Neural cell (in vitro differentiated cells): ENCODE results near the gene FOXC2. TPM values are rescaled to one million over a fixed set of nuclear protein-coding genes. Genes with fewer than 3 reads are reported as not detected.

Experiments used
- H2AFZ ChIP-seq: fragments of 200-600, 300-800 bp; sonication (generic), shearing (Covaris generic); 2 replicates; pipeline ENCODE4 v1.6.0; 2014; ENCODE audit warnings: low read depth, mild to moderate bottlenecking, antibody characterized with exemption, low read length, moderate library complexity
- H3F3A ChIP-seq: fragments of 200-600 bp; shearing (Covaris generic); 2 replicates; pipeline ENCODE4 v1.6.1; 2016; ENCODE audit warnings: mild to moderate bottlenecking, moderate library complexity, mixed read lengths, antibody characterized with exemption, low read length; ENCODE audit not compliant: insufficient read depth, poor library complexity, severe bottlenecking
- H3K27ac ChIP-seq: fragments of 200-600, 300-800 bp; sonication (generic), shearing (Covaris generic); 2 replicates; pipeline ENCODE4 v1.5.1; 2014; ENCODE audit warnings: mild to moderate bottlenecking, low read length, moderate library complexity
- H3K27me3 ChIP-seq: fragments of 300-800, 200-600 bp; sonication (generic), shearing (Covaris generic); 2 replicates; pipeline ENCODE4 v1.6.0; 2014; ENCODE audit warnings: mild to moderate bottlenecking, low read depth, low read length, moderate library complexity; ENCODE audit not compliant: insufficient read depth
- H3K36me3 ChIP-seq: fragments of 300-800, 200-600 bp; sonication (generic), shearing (Covaris generic); 2 replicates; pipeline ENCODE4 v1.5.1; 2014; ENCODE audit warnings: mild to moderate bottlenecking, antibody characterized with exemption, low read length, moderate library complexity; ENCODE audit not compliant: insufficient read depth
- H3K4me2 ChIP-seq: fragments of 300-800, 200-600 bp; sonication (generic), shearing (Covaris generic); 2 replicates; pipeline ENCODE4 v1.6.0; 2014; ENCODE audit warnings: mild to moderate bottlenecking, low read length
- H3K4me3 ChIP-seq: fragments of 300-800, 200-600 bp; sonication (generic), shearing (Covaris generic); 2 replicates; pipeline ENCODE4 v1.5.1; 2014; ENCODE audit warnings: mild to moderate bottlenecking, low read length, moderate library complexity
- H3K79me2 ChIP-seq: fragments of 200-600 bp; shearing (Covaris generic); replicated peaks from 2 replicates; pipeline ENCODE4 v1.6.0; 2014; ENCODE audit warnings: mild to moderate bottlenecking, low read length, moderate library complexity; ENCODE audit not compliant: insufficient read depth
- H3K9ac ChIP-seq: fragments of 300-800, 200-600 bp; sonication (generic), shearing (Covaris generic); 2 replicates; pipeline ENCODE4 v1.6.1; 2016; ENCODE audit warnings: mild to moderate bottlenecking, low read length, mixed read lengths
- H3K9me2 ChIP-seq: fragments of 200-600 bp; shearing (Covaris generic); 2 replicates; pipeline ENCODE4 v1.6.1; 2016; ENCODE audit warnings: mild to moderate bottlenecking, low read length, mixed read lengths; ENCODE audit not compliant: insufficient read depth
- H3K9me3 ChIP-seq: fragments of 200-600, 300-800 bp; sonication (generic), shearing (Covaris generic); 2 replicates; pipeline ENCODE4 v1.6.1; 2016; ENCODE audit warnings: mild to moderate bottlenecking, mixed run types, low read length, moderate library complexity, mixed read lengths
- H4K20me1 ChIP-seq: fragments of 200-600 bp; shearing (Covaris generic); 2 replicates; pipeline ENCODE4 v1.6.1; 2016; ENCODE audit warnings: mild to moderate bottlenecking, mixed run types; ENCODE audit not compliant: insufficient read depth
- EP300 ChIP-seq: fragments of 450-650 bp; conservative IDR thresholded peaks from 2 replicates; pipeline ENCODE4 v1.6.1; 2014; ENCODE audit warnings: antibody characterized with exemption, mild to moderate bottlenecking, moderate library complexity; ENCODE audit not compliant: poor library complexity, severe bottlenecking
- EZH2 ChIP-seq: fragments of 200-600, 300-800 bp; shearing (Covaris generic), sonication (generic); IDR thresholded peaks from 2 replicates; pipeline ENCODE4 v1.6.1; 2014; ENCODE audit warnings: antibody characterized with exemption, low read length, borderline replicate concordance, mild to moderate bottlenecking; ENCODE audit not compliant: insufficient read depth, poor library complexity, severe bottlenecking
- MXI1 ChIP-seq: fragments of 450-650 bp; conservative IDR thresholded peaks from 2 replicates; pipeline ENCODE4 v1.6.1; 2014; ENCODE audit warnings: antibody characterized with exemption, mild to moderate bottlenecking; ENCODE audit not compliant: poor library complexity, severe bottlenecking
- POLR2AphosphoS5 ChIP-seq: IDR thresholded peaks from 2 replicates; pipeline ENCODE4 v1.6.1; 2012
- RAD21 ChIP-seq: fragments of 450-650 bp; conservative IDR thresholded peaks from 2 replicates; pipeline ENCODE4 v1.6.1; 2014; ENCODE audit warnings: antibody characterized with exemption, mild to moderate bottlenecking, moderate library complexity
- SMC3 ChIP-seq: fragments of 450-650 bp; conservative IDR thresholded peaks from 2 replicates; pipeline ENCODE4 v1.6.1; 2014; ENCODE audit warnings: antibody characterized with exemption, mild to moderate bottlenecking, moderate library complexity; ENCODE audit not compliant: poor library complexity
- TAF1 ChIP-seq: IDR thresholded peaks from 2 replicates; pipeline ENCODE4 v1.6.1; 2012; ENCODE audit warnings: low read depth
- polyA plus RNA-seq: library from polyadenylated mRNA; depleted of rRNA; stranded (reverse); fragments of >200 nt; gene quantifications from 2 replicates; pipeline ENCODE4 v1.2.3, GENCODE V29; 2014
- TF ChIP-seq, protein P1 (sequence below): IDR thresholded peaks from 2 replicates; pipeline ENCODE4 v1.6.1; 2012; ENCODE audit warnings: borderline replicate concordance
- TF ChIP-seq, protein P2 (sequence below): fragments of 450-650 bp; IDR thresholded peaks from 2 replicates; pipeline ENCODE4 v1.5.1; 2014; ENCODE audit warnings: antibody characterized with exemption, mild to moderate bottlenecking, moderate library complexity; ENCODE audit not compliant: poor library complexity, severe bottlenecking

Gene FOXC2
- polyA plus RNA-seq, 1 donor from 2014 or later, result not detected

DNA sequence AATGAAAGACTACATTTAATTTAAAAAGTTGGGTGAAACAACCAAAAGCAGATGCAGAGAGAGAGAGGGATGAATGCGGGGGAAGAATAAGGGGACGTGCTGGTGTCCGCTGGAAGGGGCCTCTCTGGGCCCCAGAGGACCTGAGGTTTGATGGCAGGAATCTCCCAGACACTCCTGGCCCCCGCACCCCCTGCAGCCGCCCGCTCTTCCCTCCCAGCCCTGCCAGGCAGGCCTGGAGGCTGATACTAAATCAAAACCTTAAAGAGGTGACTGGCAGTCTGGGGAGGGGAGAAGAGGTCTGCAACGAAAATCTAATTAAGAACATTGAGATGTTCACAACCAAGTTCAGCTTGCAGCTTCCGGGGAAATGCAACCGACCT lies 14.2 kb downstream of the FOXC2 start:
- H3K4me2 ChIP-seq, result no peak overlapping the region
- H3K36me3 ChIP-seq, result no peaks in the 10 kb centered on the region
- TF ChIP-seq, protein P1, sequence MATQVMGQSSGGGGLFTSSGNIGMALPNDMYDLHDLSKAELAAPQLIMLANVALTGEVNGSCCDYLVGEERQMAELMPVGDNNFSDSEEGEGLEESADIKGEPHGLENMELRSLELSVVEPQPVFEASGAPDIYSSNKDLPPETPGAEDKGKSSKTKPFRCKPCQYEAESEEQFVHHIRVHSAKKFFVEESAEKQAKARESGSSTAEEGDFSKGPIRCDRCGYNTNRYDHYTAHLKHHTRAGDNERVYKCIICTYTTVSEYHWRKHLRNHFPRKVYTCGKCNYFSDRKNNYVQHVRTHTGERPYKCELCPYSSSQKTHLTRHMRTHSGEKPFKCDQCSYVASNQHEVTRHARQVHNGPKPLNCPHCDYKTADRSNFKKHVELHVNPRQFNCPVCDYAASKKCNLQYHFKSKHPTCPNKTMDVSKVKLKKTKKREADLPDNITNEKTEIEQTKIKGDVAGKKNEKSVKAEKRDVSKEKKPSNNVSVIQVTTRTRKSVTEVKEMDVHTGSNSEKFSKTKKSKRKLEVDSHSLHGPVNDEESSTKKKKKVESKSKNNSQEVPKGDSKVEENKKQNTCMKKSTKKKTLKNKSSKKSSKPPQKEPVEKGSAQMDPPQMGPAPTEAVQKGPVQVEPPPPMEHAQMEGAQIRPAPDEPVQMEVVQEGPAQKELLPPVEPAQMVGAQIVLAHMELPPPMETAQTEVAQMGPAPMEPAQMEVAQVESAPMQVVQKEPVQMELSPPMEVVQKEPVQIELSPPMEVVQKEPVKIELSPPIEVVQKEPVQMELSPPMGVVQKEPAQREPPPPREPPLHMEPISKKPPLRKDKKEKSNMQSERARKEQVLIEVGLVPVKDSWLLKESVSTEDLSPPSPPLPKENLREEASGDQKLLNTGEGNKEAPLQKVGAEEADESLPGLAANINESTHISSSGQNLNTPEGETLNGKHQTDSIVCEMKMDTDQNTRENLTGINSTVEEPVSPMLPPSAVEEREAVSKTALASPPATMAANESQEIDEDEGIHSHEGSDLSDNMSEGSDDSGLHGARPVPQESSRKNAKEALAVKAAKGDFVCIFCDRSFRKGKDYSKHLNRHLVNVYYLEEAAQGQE, result no peak
- TF ChIP-seq, protein P2, sequence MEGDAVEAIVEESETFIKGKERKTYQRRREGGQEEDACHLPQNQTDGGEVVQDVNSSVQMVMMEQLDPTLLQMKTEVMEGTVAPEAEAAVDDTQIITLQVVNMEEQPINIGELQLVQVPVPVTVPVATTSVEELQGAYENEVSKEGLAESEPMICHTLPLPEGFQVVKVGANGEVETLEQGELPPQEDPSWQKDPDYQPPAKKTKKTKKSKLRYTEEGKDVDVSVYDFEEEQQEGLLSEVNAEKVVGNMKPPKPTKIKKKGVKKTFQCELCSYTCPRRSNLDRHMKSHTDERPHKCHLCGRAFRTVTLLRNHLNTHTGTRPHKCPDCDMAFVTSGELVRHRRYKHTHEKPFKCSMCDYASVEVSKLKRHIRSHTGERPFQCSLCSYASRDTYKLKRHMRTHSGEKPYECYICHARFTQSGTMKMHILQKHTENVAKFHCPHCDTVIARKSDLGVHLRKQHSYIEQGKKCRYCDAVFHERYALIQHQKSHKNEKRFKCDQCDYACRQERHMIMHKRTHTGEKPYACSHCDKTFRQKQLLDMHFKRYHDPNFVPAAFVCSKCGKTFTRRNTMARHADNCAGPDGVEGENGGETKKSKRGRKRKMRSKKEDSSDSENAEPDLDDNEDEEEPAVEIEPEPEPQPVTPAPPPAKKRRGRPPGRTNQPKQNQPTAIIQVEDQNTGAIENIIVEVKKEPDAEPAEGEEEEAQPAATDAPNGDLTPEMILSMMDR, result no peak
- TF ChIP-seq EZH2, result no peak
- no peak for TF ChIP-seq EP300
- no peak for TF ChIP-seq RAD21
- TF ChIP-seq MXI1, result no peak
- no peak for TF ChIP-seq SMC3
- no peak for TF ChIP-seq POLR2AphosphoS5
- no peak for TF ChIP-seq TAF1
- no peaks in the 10 kb centered on the region for H3K9me3 ChIP-seq
- H4K20me1 ChIP-seq, result no peaks in the 10 kb centered on the region
- H2AFZ ChIP-seq, result no peak overlapping the region
- H3K79me2 ChIP-seq, result no peaks in the 10 kb centered on the region
- H3K27ac ChIP-seq, result no peak overlapping the region
- H3K4me3 ChIP-seq, result no peak overlapping the region
- no peaks in the 10 kb centered on the region for H3F3A ChIP-seq
- H3K9me2 ChIP-seq, result no peaks in the 10 kb centered on the region
- peaks cover 71% of the 10 kb centered on the region for H3K27me3 ChIP-seq
- no peak overlapping the region for H3K9ac ChIP-seq

DNA sequence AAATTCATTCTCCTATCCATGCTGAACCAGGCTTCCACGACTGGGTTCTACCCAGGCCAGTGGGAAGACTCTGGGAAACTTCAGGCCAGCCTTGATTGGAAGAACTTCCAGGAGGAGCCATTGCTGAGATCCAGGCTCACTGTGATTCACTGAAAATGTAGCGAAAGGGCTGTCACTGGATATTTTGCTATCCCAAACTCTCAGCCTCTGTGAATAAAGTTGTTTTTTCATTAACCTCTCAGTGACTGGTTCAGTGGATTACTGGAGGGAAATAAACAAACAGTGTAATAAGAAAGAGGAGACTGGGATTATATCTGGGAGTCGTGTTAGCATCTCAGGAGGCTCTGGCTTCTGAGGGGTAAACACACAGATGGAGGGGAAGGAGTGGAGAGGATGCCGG lies 14.8 kb downstream of the FOXC2 start:
- Histone ChIP-seq H3K4me3 (no peak overlapping the region), H2AFZ (no peak overlapping the region), H3K79me2 (no peaks in the 10 kb centered on the region), H3K9ac (no peak overlapping the region), H4K20me1 (no peaks in the 10 kb centered on the region), H3F3A (no peaks in the 10 kb centered on the region), H3K27ac (no peak overlapping the region), H3K27me3 (peaks cover 64% of the 10 kb centered on the region), H3K36me3 (no peaks in the 10 kb centered on the region), H3K9me3 (no peaks in the 10 kb centered on the region), H3K9me2 (no peaks in the 10 kb centered on the region), H3K4me2 (no peak overlapping the region)
- TF ChIP-seq MXI1 (no peak), EP300 (no peak), EZH2 (no peak), POLR2AphosphoS5 (no peak), RAD21 (no peak), TAF1 (no peak), SMC3 (no peak)
- TF ChIP-seq, protein P2, result no peak
- TF ChIP-seq, protein P1, result no peak
